Left kidney (tissue), 2 donors: ENCODE results near the gene DEF6. TPM values are rescaled to one million over a fixed set of nuclear protein-coding genes. Genes with fewer than 3 reads are reported as not detected.
"Not testable (repeated sequence)": the region's sequence is repeated elsewhere in the genome, so short reads cannot be mapped to it uniquely, and the experiment has no call there.

Source experiments
- DNase-seq: peaks from one replicate; pipeline ENCODE4 v3.0.0-alpha.2; 2013
- polyA plus RNA-seq: library from polyadenylated mRNA; unstranded; fragments of 120-200 nt; gene quantifications from one replicate; pipeline ENCODE4 v1.2.1, GENCODE V29; 2013; ENCODE audit not compliant: insufficient read length

The DEF6 gene
- polyA plus RNA-seq, 1 donor = 3.4 TPM

- DNase-seq = no peak
Observed at GRCh38 chr6:35280903-35281302, 16.7 kb upstream of the DEF6 start.

DNA sequence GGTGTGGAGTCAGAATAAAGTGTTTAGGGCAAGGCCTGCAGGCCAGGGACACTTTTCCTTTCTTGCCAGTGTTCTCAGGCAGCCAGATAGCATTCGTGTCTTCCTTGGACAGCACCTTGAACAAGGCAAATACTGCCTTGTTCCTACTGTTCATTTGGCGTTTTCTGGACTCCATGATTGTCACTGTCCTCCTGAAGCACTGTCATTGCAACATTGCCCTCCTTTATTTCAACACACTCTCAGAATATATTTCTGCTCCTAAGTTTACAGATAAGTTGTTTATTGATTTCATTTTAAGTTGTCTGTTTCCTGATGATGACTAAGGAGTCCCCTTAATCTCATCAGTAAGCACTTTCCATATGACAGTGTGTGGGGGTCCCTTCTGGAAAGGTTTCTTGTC is 15.1 kb upstream of the DEF6 start:
- no peak for DNase-seq

DNA sequence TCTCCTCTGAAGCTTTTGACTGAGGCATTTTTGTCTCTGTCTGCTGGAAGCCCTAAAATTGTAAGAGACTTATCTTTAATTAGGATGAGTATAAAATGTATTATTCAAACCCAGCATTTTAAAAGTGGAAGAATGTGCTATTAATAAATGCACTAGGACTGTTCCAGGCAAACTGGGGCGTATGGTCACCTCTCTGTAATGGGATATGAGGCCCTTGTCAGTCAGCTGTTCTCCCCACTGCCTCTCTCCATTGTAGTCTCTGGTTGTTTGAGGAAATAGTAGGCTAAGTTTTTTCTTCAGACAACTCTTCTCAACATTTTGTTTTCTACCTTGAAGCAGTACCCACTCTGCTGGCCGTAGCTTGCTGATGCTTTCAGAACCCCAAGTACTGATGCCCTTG is 14.3 kb upstream of the DEF6 start:
- no peak for DNase-seq

DNA sequence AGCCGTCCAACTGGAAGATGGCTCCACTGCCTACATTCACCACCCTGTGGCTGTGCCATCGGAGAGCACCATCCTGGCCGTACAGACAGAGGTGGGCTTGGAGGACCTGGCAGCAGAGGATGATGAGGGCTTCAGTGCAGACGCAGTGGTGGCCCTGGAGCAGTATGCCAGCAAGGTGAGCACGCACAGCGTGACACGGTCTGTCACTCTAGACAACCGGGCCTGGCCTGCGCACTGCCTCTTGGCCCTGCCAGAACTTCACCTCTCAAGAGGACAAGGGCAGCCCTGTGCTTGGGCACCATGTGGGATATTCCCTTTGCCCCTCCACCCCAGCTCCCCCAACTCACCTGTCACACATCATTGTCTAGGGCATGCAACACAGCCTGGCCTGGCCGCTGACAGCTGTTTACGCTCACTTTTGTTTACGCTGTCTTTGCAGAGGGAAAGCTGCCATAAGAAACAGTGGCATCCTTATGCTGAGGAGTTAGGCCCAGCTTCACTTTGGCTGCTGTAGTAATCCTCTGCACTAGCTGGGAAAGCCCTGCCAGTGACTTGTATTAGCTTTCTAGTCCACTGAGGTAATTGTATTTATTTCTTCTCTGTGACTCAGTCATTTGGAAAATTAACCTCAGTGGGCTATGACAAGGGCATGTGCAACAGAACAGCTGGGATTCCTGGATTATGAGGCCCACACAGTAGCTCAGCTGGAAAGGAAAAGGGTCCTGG is 9.8 kb upstream of the DEF6 start:
- DNase-seq = no peak

GRCh38 chr6:35288834-35289233 is 8.8 kb upstream of the DEF6 start:
- DNase-seq = no peak

DNA sequence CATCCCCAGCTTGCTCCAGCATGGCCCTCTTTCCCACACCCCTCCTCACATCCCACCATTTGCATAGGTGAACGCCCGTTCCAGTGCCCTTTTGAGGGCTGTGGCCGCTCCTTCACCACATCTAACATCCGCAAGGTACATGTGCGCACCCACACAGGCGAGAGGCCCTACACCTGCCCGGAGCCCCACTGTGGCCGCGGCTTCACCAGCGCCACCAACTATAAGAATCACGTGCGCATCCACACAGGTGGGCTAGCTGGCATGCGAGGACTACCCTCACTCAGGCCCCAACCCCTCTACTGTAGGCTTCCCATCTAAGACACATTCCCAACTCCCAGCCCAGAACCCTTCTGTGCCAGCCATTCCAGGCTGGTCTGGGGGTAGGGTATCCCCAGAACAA is 6.1 kb upstream of the DEF6 start:
- DNase-seq = no peak

DNA sequence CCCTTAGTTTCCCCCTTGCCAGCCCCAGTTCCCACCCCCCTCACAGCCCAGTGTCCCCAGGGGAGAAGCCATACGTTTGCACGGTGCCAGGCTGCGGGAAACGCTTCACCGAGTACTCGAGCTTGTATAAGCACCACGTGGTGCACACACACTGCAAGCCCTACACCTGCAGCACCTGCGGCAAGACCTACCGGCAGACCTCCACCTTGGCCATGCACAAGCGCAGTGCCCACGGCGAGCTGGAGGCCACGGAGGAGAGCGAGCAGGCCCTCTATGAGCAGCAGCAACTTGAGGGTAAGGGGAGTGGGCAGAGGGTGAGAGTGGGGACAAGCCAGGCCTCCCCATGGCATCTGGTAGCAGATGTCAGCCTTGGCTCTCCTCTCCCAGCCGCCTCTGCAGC is 5.1 kb upstream of the DEF6 start:
- no peak for DNase-seq

GRCh38 chr6:35293681-35294080 is 3.9 kb upstream of the DEF6 start:
- DNase-seq = no peak

- DNase-seq = no peak
Observed at GRCh38 chr6:35294308-35294945, 3.2 kb upstream of the DEF6 start.

GRCh38 chr6:35295036-35295435 is 2.6 kb upstream of the DEF6 start:
- no peak for DNase-seq

DNA sequence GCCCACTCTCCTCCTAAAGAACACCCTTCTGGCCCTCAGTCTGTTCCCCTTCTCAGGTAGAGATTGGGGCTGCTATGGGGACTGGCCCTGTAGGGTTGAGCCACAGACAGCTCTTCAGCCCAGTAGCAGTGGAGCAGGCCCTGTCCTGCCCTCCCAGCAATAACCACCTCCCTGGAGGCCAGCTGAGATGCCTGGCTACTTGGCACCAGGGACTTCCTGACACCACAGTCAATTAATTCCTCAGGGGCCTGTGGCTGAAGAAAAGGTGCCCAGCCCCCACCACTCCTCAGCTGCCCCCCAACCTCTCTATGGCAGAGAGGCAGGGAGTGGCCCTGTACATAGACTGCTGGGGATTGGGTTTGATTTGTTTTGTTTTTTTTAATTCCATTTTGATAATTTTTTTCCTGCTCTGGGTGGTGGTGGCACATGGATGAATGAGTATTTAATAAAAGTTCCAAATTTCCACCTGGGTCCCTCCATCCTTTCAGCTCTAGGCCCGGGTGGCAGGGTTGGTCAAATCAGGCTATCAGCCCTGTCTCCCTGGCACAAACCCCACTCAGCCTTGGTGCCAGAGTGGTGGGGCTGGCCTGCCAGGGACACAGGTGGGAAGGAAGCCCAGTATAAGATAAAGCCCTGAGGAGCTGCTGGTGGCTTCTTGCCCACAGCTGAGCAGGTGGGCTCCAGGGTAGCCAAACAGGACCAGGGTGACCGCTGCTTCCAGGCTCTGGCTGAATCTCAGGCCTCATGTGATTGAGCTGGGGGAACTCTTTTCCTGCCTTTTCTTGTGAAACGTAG is 1.9 kb upstream of the DEF6 start:
- DNase-seq = no peak

DNA sequence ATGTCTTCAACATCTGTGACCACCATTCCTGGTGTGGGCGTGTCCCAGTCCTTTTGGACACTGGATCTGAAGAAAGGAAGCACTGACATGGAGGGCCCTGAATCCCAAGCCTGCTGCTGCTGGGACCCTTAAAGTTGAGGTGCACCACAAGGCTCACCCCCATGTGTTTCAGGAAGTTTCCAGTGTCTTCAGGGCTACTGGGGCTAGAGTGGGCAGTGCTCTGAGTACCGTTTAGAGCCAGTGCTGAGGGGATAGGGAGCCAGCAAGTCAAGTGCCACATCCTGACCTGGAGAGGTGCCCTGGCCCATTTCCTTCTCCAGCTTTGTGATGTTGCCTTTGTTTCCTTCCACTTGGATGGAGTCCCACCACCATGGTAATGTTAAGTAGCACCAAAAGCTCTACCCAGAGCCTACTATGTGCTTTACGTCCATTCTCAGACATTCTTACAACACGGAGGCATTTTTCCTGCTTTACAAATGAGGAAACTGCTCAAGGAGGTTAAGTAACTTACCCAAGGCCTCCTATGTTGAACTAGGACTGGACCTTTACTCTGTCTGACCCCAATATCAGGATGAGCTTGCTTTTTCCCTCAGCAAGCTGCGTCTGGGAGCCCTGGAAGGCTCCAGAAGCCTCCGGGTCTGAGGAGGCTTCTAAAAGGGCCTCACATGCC is 552 bp upstream of the DEF6 start:
- DNase-seq = no peak

DNA sequence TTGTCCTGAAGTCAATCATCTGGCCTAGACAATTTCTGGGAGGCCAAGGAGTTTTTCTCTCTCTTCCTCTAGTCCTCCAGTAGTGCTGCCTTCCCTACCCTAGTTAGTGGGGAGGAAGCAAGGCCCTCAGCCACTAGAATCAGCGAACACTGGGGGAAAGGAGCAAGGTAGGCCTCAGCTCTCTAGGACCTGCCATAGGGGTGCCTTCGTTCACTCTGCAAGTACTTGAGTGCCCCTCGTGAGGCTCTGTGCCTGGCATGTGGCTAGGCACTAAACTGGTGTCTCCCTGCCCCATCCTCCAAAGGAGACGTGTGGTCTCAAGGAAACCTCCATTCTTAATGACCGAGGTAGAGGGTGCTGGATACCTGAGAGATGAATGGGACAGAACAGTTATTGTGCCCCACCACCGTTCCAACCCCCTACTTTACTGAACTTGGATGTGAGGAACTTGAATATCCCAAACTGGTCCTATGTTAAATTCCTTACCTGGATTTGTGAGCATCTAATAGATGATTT is 1.1 kb downstream of the DEF6 start:
- no peak for DNase-seq

DNA sequence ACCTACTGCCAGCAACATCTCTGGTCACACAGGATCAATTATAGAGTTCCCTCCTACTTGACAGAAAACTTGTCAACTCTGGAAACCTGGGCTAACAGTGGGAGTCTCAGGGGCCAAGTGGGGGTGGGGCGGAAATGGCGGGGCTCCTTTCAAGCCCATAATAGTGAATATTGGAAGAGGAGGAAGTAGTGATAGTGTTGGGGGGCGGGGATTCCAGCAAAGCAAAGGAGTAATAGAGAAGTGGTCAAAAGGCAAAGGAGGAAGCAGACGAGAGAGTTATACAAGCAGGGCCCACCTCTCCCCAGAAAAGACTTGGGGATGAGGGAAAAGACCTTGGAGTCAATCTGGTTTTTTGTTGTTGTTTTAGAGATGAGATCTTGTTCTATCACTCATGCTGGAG is 2.1 kb downstream of the DEF6 start:
- no peak for DNase-seq

DNA sequence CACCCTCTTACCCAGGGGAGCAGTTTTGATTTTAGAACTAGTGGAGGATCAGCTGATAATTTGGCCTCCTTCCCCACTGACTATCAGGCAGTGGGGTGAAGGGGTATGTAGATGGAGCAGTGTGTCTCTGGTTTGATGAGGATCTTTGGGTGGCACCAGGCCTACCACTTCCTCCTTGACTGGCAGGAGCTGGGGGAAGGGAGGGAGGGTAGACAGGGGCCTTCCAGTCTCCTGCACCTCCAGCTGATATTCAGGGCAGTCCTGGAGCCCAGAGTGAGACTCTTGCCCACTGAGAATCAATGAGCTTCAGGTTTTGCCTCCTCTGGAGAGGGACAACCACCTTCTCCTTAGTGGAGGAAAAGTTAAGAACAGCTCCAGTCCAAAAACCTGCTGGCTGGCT is 3.2 kb downstream of the DEF6 start:
- DNase-seq = no peak

- DNase-seq = no peak
Observed at GRCh38 chr6:35302604-35303241, 5.1 kb downstream of the DEF6 start.

DNA sequence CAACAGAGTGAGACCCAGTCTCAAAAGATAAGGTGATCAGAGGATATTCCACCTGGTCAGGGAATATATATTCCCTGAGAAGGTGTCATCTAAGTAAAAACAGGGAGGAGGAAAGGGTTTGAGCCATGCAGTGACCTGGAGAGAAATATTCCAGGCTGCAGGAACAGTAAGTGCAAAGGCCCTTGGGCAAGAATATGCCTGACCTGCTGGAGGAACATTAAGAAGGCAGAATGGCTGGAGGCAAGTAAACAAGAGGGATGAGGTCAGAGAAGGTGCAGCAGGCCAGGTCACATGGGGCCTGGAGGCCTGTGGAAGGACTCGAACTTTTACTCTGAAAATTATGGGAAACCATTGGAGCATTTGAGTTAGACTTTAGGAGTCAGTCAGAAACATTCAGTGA is 6.7 kb downstream of the DEF6 start:
- DNase-seq = no peak

DNA sequence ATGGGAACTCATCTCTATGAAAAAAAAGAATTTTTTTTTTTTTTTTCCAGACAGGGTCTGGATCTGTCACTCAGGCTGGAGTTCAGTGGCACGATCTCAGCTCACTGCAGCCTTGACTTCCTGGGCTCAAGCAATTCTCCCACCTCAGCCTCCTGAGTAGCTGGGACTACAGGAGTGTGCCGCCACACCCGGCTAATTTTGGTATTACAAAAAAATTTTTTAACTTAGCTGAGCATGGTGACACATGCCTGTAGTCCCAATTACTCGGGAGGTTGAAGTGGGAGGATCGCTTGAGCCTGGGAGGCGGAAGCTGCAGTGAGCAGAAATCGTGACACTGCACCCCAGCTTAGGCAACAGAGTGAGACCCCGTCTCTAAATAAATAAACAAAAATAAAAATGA is 7.5 kb downstream of the DEF6 start:
- DNase-seq = no peak

DNA sequence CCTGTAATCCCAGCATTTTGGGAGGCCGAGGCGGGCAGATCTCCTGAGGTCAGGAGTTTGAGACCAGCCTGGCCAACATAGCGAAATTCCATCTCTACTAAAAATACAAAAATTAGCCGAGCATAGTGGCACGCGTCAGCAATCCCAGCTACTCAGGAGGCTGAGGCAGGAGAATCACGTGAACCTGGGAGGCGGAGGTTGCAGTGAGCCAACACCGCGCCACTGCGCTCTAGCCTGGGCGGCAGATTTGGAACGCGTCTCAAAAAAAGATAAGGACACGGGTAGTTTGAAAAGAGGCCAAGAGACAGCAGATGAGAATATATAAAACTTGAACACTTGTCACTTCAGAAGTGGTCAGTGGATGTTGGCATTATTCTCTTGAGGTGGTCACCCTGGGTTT is 9.5 kb downstream of the DEF6 start:
- DNase-seq = not testable (repeated sequence)

DNA sequence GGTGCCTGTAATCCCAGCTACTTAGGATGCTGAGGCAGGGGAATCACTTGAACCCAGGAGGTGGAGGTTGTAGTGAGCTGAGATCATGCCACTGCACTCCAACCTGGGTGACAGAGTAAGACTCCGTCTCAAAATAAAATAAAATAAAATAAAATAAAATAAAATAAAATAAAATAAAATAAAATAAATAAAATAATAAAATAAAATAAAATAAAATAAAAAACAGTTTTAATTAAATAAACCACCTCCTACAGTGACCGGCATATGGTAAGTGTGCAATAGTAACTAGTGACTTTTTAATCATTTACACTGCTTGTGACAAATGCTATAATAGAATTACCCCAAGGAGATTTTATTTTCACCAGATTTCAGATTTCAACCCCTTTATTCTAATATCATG is 10.9 kb downstream of the DEF6 start:
- DNase-seq = not testable (repeated sequence)

DNA sequence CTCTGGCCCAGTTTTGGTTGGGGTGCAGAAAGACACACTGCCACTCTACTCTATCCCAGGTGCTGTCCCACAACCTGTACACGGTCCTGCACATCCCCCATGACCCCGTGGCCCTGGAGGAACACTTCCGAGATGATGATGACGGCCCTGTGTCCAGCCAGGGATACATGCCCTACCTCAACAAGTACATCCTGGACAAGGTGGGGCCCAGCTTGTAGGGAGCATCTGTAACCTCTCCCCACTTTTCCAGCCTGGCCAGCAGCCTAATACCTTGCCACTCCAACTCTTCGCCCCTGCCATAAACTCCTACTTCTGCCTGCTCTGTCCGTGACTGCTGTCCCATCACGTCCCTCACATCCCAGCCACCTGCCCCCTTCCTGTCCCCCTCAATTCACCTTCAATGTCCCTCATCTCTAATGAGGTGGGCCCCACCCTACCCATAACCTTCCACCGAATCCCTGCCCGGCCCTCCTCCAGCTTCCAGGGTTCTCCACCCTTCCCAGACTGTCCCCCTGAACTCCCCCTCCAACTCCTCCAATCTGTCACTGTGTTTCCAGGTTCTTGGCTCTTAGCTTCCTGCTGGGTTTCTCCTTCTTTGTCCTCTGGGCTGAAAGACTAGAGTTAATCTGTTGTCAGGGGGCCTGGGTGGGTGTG is 12.1 kb downstream of the DEF6 start:
- no peak for DNase-seq
